Heart left ventricle (tissue), 13 donors: ENCODE results near the gene EYA4.

Experiments used
- CTCF ChIP-seq, 12 donors: fragments of 200-600 bp; sonication (generic) in 4 of 12; IDR thresholded peaks; one replicate each; pipeline versions ENCODE4 v1.5.0 to v1.8.0; 2018 to 2022; ENCODE audit warnings: antibody characterized with exemption in 12 of 12, mild to moderate bottlenecking in 5 of 12
- POLR2A ChIP-seq, 2 donors: fragments of 450-650 bp; IDR thresholded peaks; one replicate each; pipeline ENCODE4 v1.6.1; 2017; ENCODE audit warnings: antibody characterized with exemption in 2 of 2, mild to moderate bottlenecking in 2 of 2, moderate library complexity in 2 of 2
- donor health status: ischemic (EF 13 %, LVEDD 7.1; RV severe dilation, severe dysfunction).
- donor health status: DM: no; HTN: yes; CAD: no.
- donor health status: DM: no; HTN: no; CAD: no.
- donor health status: ischemic (EF 25% LVEDD 6.9; RV normal size, moderate dysfunction).
- donor health status: ischemic (EF 25% LVEDD 5.7; RV mildly dilated, moderate dysfunction).
- donor health status: ischemic (EF 35%, LVEDD 5.7; RV mildly dilated, moderate dysfunction).
- donor health status: nonischemic (EF 11% LVEDD 7.7; RV severe dilation, severe dysfunction).
- donor health status: DM: yes; HTN: yes; CAD: no.
- donor health status: PGD.
- donor health status: ischemic (EF 29% LVEDD 5.4; RV normal size, mild dysfunction).
- donor health status: nonischemic (EF 23%, LVEDD 6.1; RV moderate dilation, normal function).

DNA sequence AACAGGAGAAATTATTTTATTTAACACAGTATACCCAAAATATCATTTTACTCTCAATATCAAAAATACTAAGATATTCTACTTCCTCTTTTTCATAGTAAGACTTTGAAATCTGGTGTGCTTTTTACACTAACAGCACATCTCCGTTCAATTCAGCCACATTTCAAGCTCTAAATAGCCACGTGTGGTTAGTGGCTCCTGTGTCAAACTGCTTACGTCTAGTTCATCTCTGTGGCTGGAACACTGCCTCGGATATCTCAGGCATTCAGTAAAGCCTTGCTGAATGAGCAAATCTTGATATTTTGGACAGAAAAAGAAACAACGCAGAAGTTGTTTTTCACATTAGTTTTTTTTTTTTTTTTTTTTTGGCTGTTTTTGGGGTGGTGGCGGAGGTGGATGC lies 136.1 kb downstream of the EYA4 start:
- TF ChIP-seq CTCF (IDR thresholded peaks at IDR 0.05) (no peak), POLR2A (IDR thresholded peaks at IDR 0.05) (no peak)
